Measurements from ENCODE around the gene XAGE1B. TPM values are rescaled to one million over a fixed set of nuclear protein-coding genes. Genes with fewer than 3 reads are reported as not detected.
"Not testable (repeated sequence)": the region's sequence is repeated elsewhere in the genome, so short reads cannot be mapped to it uniquely, and the experiment has no call there.

XAGE1B gene, protein sequence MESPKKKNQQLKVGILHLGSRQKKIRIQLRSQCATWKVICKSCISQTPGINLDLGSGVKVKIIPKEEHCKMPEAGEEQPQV
- not detected for polyA plus RNA-seq (ENCODE audit: insufficient read length in 4 of 4)

DNA sequence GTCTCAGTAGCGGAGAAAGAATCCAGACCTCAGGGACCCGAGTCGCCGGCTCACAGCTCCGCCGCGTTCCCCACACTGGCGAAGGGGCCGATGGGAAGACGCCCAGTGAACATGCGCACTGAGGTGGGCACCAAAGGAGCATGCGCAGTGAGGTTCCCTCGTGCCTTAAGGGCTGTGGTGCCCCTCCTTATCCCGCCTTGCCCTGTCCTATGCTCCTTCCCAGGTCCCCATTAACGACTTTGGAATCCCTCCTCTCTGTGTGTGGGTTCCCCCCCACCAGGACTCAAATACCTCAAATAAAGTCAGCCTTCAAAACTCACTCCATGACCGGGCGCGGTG is at the start of gene XAGE1B:
Gene XAGE1B (minus strand): TSS at position 77 of the 339 bp plus-strand sequence. CDS start 1,536 bp downstream, outside the sequence.
- DNase-seq (ENCODE audit: low read depth in 4 of 4, low spot score in 3 of 4) = not testable (repeated sequence)

DNA sequence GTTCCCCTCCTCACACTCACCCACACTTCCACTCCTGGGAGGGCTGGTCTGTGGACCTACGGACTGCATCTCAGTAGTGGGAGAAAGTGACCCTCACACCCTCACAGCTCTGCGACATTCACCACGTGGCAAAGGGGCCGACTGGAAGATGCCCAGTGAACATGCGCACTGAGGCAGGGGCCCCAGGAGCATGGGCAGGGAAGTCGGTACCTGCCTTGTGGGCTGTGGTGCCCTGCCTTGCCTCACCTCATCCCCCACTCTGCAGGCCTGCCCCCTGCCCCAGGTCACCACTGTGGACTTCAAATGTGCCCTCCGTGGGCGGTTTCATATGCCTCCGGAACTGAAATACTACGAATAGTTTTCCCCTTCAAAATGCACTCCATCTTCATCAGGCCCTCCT is 46.2 kb upstream of the XAGE1B start:
- no peak for DNase-seq (ENCODE audit: low read depth in 4 of 4, low spot score in 3 of 4)

DNA sequence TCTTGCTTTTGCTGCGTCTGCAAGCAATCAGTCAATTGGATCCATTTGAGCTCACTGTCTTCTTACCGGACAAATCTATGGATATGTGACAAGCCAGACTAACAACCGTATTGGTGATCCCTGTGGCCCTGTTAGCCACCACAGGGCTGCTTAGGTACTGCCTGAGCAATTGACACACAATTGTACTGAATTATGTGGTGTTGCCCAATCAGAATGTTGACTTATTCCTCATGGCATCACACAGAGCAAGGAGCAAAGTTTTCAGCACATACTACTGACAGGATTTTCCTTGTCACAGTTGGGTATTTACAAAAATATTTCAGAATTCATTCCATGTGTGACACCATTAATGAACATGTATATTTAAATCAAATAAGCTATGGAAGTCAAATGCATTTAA is 41.3 kb upstream of the XAGE1B start:
- no peak for DNase-seq (ENCODE audit: low read depth in 4 of 4, low spot score in 3 of 4)

DNA sequence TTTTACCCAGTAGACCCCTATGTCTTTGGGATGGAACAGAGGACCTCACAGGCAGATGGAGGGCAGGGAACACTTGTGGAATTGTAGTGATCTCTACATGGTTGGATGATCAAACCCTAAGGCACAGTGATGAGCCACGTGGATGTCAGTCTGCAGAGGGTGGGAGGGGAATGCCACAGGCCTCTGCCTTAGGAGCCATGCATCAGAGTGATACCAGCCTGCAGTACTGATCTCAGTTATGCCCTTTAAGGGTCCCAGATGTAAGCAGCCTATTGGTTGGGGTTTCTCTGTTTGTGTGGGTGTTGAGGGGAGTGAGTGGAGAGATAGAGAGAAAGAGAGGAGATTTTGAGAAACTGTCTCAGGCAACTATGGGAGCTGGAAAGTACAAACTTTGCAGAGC is 39.9 kb upstream of the XAGE1B start:
- no peak for DNase-seq (ENCODE audit: low read depth in 4 of 4, low spot score in 3 of 4)

DNA sequence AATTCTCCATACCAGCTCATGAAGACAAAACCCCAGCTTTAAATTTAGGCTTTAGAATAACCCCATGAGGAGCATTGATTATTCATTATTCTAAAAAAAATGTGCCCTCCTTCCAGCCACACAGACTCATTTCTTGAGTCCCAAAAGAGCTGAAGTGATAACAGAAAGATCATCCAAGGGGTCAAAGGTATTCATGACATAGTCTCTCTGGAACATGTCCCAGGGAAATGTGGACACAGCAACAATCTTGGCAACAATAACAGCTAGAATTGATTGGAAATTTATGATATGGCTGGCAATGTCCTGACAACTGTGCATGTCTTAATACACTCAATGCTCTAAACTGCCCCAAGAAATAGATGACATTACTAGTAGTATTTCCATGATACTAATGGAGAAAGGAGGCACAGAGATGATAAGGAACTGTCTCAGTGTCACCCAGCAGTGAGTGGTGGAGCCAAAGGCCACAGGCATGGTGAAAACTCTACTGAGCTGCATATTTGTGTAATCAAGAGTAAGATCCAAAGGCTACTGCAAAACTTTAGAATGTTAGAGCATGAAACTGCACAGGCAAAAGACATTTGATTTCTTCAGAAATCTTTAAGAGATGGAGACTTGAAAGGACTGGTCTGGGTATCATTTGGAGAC is 37.3 kb upstream of the XAGE1B start:
- DNase-seq (ENCODE audit: low read depth in 4 of 4, low spot score in 3 of 4) = no peak

DNA sequence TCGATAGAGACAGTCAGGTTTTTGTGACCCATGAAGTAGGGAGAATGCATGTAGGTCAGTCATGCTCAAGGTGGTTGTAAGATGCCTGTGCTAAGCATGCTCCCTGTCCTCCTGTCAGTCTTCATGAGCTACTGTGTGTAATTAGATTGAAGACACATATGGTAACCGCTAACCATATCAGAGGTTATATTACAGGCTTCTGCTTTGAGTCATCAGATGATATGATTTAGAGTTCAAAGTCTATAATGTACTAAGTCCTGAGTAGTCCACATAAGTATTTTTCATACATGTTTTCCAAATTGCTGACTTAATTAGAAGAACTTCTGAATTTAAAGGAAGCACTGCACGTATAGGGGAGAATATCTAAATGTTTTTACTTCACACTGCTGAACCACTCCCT is 31.9 kb upstream of the XAGE1B start:
- DNase-seq (ENCODE audit: low read depth in 4 of 4, low spot score in 3 of 4) = not testable (repeated sequence)

DNA sequence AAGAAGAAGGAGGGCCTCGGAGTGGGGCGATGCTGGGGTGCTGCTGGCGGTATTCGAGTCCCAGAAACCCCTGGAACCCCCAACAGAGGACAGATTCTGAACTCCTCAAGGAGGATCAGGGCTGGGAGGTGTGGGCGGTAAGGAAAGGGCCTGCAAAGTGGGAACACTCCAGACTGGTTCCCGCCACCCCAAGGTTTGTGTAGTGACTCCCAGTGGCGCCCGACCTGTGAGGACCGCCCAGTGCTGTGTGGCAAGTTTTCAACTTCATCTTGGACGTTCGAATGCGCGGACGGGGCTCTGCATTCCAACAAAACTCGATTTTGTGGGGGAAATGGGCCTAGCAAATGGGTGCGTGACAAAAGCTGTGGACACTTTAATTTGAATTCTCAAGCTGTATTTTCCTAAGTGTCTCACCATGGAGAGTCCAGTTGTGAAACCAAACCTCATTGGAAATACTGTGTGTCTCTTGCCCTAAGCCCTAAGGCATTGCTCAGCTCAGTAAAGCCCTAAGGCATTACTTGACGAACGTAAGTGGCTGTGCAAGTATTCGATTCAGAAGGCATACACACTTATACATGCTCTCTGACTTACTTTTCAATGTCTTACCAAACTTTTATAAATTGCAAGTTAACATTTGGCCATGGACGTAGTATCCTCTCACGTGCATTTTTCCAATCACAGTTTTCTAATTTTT is 27.4 kb upstream of the XAGE1B start:
- no peak for DNase-seq (ENCODE audit: low read depth in 4 of 4, low spot score in 3 of 4)

DNA sequence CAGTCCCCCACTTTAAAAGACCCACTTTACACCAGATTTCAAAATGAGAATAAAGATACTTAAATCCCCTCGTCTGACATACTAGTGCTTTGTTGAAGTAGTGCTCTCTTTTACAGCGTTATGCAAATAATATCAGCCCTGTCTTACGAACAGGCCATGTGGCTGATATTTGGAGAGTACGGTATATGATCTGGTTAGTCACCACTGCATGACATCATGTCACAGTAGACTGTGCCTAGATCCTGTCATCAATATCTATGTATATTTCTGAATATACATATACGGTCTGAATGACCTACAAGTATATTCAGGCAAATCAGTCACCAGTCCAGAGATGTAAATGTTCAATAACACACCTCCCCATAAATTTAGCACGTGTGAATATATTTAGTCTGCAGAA is 25.4 kb upstream of the XAGE1B start:
- DNase-seq (ENCODE audit: low read depth in 4 of 4, low spot score in 3 of 4) = no peak

DNA sequence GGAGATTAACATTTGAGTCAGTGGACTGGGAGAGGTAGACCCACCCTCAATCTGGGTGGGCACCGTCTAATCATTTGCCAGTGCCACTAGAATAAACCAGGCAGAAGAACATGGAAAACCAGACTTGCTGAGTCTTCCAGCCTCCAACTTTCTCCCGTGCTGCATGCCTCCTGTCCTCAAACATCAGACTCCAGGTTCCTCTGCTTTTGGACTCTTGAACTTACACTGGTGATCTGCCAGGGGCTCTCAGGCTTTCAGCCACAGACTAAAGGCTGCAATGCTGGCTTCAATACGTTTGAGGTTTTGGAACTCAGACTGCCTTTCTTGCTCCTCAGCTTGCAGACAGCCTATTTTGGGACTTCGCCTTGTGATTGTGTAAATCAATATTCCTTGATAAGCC is 24.2 kb upstream of the XAGE1B start:
- not testable (repeated sequence) for DNase-seq (ENCODE audit: low read depth in 4 of 4, low spot score in 3 of 4)

DNA sequence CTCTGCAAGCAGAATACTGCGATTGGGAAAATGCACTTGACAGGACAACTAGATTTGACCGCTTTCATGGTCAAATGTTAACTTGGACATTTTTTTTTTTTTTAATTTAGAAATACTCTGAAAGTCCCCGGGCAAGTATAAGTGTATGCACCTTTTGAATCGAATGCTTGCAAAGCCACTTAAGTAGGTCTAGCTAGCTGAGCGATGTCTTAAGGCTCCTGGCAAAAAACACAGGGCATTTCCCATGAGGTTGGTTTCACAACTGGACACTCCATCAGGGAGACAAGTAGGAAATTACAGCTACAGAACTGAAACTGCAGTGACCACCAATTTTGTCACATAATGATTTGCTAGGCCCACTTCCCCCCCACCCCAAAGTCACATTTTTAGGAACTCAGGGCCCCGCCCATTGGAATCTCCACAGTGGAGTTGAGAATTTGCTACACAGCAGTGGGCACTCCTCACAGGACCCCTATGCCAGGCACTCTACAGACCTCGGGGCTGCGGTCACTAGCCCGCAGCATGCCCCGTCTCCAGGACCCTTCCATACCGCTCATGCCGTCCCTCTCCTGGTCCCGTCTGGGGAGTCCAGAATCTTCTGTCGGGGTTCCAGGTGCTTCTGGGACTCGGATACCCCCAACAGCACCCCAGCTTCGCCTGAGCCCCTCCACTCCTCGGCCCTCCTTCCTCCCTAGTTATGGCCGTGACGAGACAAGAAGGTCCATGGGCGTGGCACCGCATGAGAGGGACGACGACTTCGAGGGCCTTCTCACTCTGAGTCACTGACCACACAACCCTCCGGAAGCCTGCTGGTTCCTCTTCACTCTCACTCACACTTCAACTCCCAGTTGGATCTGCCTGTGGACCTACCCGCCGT is 515 bp downstream of the XAGE1B start:
- DNase-seq (ENCODE audit: low read depth in 4 of 4, low spot score in 3 of 4) = not testable (repeated sequence)

DNA sequence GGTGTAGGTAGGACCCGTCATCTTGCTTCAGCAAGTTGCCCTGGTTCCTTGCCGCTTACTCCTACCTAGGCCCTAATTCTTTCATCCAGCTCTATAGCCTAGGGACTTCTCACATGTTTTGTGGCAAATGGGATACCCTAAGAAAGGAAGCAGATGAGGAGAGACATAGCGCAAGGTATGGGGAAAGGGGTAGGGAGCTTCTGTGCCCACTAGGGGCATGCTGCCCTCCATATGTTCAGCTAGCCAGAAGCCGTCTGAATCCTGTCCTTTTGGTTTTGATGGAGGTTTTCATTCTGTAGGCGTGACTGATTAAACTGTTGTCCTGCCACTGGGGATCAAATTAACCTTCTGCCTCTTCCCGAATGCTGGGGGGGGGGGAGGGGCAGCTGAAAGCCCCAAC is 5.7 kb downstream of the XAGE1B start:
- not testable (repeated sequence) for DNase-seq (ENCODE audit: low read depth in 4 of 4, low spot score in 3 of 4)

DNA sequence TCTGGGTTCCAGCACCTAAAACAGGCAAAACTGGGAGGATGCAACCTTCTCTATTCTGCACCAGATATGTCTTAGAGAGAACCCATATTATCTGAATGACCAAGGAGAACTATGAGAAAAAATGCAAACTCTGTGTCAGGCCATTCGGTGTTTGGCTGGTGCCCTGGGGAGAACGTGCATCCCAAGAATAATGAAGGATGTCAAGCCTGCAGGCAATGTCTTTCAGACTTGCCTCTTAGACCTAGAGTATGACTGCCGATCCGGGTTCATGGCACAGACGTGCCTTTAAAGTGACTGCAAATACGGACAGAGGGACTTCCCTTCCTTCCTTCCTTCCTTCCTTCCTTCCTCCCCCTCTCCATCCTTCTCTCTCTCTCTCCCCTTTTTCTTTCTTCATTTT is 6.9 kb downstream of the XAGE1B start:
- no peak for DNase-seq (ENCODE audit: low read depth in 4 of 4, low spot score in 3 of 4)

DNA sequence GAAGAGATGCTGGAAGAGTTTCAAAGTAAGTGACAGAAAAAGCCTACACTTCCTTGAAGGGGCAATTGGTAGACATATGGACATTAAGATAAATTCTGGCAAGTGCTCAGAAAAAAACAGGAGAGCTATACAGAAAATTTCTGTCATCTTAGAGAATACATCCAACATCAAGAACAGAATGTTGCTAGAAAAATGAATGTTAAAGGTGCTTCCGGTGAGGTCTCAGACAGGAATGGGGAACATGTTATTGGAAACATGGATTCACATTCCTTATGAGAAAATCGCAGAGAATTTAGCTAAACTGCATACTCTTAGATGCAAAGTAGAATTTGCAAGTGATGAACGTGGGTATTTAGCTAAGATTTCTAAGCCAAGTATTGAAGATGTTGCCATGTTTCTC is 9.5 kb downstream of the XAGE1B start:
- no peak for DNase-seq (ENCODE audit: low read depth in 4 of 4, low spot score in 3 of 4)

DNA sequence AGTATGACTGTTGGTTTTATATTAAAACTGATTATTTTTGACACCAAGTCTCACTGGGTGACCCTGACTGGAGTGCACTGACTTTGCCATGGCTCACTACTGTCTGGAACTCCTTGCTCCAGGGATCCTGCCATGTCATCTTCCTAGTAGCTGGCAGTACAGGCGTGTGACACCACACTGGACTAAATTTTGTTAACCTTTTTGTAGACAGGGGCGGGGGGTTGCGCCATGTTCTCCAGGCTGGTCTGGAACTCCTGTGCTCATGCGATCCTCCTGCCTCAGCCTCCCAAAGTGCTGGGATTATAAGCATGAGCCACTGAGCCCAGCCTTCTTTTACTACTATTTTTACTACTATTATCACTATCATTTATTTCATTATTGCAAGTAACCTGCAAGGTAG is 12.3 kb downstream of the XAGE1B start:
- DNase-seq (ENCODE audit: low read depth in 4 of 4, low spot score in 3 of 4) = no peak

DNA sequence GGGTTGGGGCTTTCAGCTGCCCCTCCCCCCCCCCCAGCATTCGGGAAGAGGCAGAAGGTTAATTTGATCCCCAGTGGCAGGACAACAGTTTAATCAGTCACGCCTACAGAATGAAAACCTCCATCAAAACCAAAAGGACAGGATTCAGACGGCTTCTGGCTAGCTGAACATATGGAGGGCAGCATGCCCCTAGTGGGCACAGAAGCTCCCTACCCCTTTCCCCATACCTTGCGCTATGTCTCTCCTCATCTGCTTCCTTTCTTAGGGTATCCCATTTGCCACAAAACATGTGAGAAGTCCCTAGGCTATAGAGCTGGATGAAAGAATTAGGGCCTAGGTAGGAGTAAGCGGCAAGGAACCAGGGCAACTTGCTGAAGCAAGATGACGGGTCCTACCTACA is 15.5 kb downstream of the XAGE1B start:
- DNase-seq (ENCODE audit: low read depth in 4 of 4, low spot score in 3 of 4) = not testable (repeated sequence)

DNA sequence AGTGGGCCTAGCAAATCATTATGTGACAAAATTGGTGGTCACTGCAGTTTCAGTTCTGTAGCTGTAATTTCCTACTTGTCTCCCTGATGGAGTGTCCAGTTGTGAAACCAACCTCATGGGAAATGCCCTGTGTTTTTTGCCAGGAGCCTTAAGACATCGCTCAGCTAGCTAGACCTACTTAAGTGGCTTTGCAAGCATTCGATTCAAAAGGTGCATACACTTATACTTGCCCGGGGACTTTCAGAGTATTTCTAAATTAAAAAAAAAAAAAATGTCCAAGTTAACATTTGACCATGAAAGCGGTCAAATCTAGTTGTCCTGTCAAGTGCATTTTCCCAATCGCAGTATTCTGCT is 20.5 kb downstream of the XAGE1B start:
- DNase-seq (ENCODE audit: low read depth in 4 of 4, low spot score in 3 of 4) = not testable (repeated sequence)

DNA sequence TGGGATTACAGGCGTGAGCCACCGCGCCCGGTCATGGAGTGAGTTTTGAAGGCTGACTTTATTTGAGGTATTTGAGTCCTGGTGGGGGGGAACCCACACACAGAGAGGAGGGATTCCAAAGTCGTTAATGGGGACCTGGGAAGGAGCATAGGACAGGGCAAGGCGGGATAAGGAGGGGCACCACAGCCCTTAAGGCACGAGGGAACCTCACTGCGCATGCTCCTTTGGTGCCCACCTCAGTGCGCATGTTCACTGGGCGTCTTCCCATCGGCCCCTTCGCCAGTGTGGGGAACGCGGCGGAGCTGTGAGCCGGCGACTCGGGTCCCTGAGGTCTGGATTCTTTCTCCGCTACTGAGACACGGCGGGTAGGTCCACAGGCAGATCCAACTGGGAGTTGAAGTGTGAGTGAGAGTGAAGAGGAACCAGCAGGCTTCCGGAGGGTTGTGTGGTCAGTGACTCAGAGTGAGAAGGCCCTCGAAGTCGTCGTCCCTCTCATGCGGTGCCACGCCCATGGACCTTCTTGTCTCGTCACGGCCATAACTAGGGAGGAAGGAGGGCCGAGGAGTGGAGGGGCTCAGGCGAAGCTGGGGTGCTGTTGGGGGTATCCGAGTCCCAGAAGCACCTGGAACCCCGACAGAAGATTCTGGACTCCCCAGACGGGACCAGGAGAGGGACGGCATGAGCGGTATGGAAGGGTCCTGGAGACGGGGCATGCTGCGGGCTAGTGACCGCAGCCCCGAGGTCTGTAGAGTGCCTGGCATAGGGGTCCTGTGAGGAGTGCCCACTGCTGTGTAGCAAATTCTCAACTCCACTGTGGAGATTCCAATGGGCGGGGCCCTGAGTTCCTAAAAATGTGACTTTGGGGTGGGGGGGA is 21.1 kb downstream of the XAGE1B start, which contains the start of gene XAGE1A:
Gene XAGE1A (plus strand): TSS at position 264 of the 874 bp plus-strand sequence. CDS start 1,554 bp downstream, outside the sequence.
- DNase-seq (ENCODE audit: low read depth in 4 of 4, low spot score in 3 of 4) = not testable (repeated sequence)

DNA sequence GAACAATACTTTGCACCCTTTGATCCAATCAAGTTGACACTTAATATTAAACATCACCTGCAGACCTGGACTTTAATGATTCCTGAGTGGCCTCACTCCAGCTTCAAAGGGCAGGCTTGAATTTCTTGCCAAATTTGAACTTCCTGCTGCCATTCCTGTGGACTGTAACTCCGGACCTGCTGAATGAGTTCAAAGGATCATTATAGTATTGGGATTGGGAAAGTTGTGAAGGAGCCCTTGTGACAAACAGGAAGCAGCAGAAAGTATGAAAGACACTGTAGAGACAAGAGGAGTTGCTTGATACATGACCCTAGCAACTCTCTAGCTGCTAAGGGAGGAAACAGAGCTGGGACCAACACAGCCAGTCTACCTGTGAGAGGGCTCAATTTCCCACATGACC is 45.6 kb downstream of the XAGE1B start:
- not testable (repeated sequence) for DNase-seq (ENCODE audit: low read depth in 4 of 4, low spot score in 3 of 4)

Measured in right renal pelvis (tissue), 4 donors.